Pancreas (tissue), 10 donors: ENCODE measurements around the gene HIVEP2. TPM values are rescaled to one million over a fixed set of nuclear protein-coding genes. Genes with fewer than 3 reads are reported as not detected.

Experiments used
- ATAC-seq, 4 donors: fragments of 200-7000 bp; cut with Tn5 transposase; one replicate each; pipeline versions ENCODE4 v1.8.0 to v1.9.1; 2020; ENCODE audit warnings: mild to moderate bottlenecking in 4 of 4, moderate library complexity in 4 of 4
- DNase-seq, 6 donors: peaks; one replicate each; pipeline ENCODE4 v3.0.0-alpha.2; 2020
- FAIRE-seq: peaks from 2 replicates; lab custom pipeline; 2012; peaks lifted over from hg19 to GRCh38; lab: Jason Lieb, UNC
- H3K27ac ChIP-seq, 4 donors: fragments of 200-600 bp; sonication (generic); 1 replicate in 3 of 4; 2 replicates in 1 of 4; pipeline versions ENCODE4 v1.5.0 to v1.8.0; 2020
- H3K27me3 ChIP-seq, 4 donors: fragments of 200-600 bp; one replicate each; pipeline ENCODE4 v1.8.0; 2021
- H3K36me3 ChIP-seq, 3 donors: fragments of 200-600 bp; sonication (generic) in 1 of 3; one replicate each; pipeline versions ENCODE4 v1.5.0 to v1.8.0; 2020 to 2021
- H3K4me1 ChIP-seq, 3 donors: fragments of 200-600 bp; one replicate each; pipeline ENCODE4 v1.8.0; 2021
- H3K4me3 ChIP-seq, 4 donors: fragments of 200-600 bp; sonication (generic) in 2 of 4; one replicate each; pipeline versions ENCODE4 v1.5.0 to v1.8.0; 2020 to 2021
- H3K9me3 ChIP-seq, 4 donors: fragments of 200-600 bp; one replicate each; pipeline ENCODE4 v1.8.0; 2021
- WGBS, 2 donors: extraction: QIAGEN DNeasy Blood & Tissue Kit; methylation state at CpG; one replicate each; pipeline ENCODE4 v1.1.7; 2013; 5-methylcytosine and 5-hydroxymethylcytosine counted together
- intact Hi-C, 3 donors: fragments of 100-400 bp; cut with DNase I; formaldehyde crosslinking; loops; one replicate each; pipeline versions ENCODE4 v1.11.1 to v1.14.2; 2022
- polyA plus RNA-seq, 2 donors: library from polyadenylated mRNA; stranded (reverse); fragments of 200-250 nt; gene quantifications; one replicate each; pipeline ENCODE4 v1.2.3, GENCODE V29; 2013
- total RNA-seq, 6 donors: library from RNA; stranded (reverse); fragmentation: NEBNext Ultra II Directional in 4 of 6; extraction: Animal tissue kit (Norgen Biotek cat#: 25700) in 4 of 6; gene quantifications; one replicate each; pipeline versions ENCODE4 v1.2.1 to v1.2.4, GENCODE V29; 2021 to 2023
- TF ChIP-seq, protein P1 (sequence below), 4 donors: fragments of 200-600 bp; sonication (generic) in 3 of 4; IDR thresholded peaks; one replicate each; pipeline versions ENCODE4 v1.5.0 to v1.8.0; 2021; ENCODE audit warnings: antibody characterized with exemption in 4 of 4
- donor health status: healthy with polysubstance abuse.
- donor health status: DM: no; HTN: no; CAD: no; lungs with moderate emphysema.
- donor health status: DM: no; HTN: no; CAD: no.
- donor health status: control.
- donor health status: control.
- donor health status: Bipolar disorder and iron deficiency.
- donor health status: DM: yes; HTN: yes; CAD: no.
- donor health status: DM: no; HTN: no; CAD: no.
- donor health status: DM: no; HTN: no; CAD: no.
- donor health status: DM: yes; HTN: yes; CAD: no.

Gene HIVEP2
- total and polyA plus RNA-seq, 8 donors, result 3.8 to 14.0 (median 8.6) TPM

DNA sequence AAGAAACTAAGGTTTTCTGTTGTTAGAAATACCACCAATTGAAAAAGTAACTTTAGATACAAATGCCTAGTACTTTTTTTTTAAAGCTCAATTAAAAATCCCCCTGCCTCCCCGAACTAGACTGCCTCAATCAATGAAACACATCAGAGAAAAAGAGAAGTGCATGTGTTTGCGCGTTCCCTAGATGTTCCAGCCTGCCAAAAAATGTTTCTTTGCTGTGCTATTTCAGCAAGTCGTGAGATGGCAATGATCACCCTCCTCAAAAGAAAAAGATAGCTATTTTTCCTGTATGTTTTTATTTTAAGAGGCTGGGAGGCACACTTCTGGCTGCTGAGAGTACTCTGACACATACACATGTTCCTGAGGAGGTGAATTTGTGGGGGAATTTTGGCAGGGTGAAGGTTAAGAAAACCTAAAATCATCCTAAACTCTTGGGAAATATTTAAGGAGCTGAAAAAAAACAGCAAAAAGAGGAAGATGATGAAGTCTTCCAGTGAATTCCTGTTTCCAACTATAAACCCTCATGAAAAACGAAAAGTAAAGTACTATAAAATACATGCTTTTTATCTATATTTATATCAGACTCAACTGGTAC is 114.8 kb downstream of the HIVEP2 start:
- FAIRE-seq (no peak), DNase-seq (no peak), ATAC-seq (no peak)
- WGBS, 2 donors, result 85 to 90% methylated on average over 5 of the region's 5 CpGs
- H3K27me3 ChIP-seq, result no peaks in the 10 kb centered on the region
- no peaks in the 10 kb centered on the region for H3K9me3 ChIP-seq
- intact Hi-C loops, result no loop called here
- no peaks in the 10 kb centered on the region for H3K36me3 ChIP-seq
- peaks cover 0 to 6% (median 6%) of the 10 kb centered on the region in 3 donors for H3K4me1 ChIP-seq
- no peak overlapping the region for H3K4me3 ChIP-seq
- TF ChIP-seq, protein P1, sequence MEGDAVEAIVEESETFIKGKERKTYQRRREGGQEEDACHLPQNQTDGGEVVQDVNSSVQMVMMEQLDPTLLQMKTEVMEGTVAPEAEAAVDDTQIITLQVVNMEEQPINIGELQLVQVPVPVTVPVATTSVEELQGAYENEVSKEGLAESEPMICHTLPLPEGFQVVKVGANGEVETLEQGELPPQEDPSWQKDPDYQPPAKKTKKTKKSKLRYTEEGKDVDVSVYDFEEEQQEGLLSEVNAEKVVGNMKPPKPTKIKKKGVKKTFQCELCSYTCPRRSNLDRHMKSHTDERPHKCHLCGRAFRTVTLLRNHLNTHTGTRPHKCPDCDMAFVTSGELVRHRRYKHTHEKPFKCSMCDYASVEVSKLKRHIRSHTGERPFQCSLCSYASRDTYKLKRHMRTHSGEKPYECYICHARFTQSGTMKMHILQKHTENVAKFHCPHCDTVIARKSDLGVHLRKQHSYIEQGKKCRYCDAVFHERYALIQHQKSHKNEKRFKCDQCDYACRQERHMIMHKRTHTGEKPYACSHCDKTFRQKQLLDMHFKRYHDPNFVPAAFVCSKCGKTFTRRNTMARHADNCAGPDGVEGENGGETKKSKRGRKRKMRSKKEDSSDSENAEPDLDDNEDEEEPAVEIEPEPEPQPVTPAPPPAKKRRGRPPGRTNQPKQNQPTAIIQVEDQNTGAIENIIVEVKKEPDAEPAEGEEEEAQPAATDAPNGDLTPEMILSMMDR (IDR thresholded peaks at IDR 0.05), result no peak
- H3K27ac ChIP-seq, result no peak overlapping the region

DNA sequence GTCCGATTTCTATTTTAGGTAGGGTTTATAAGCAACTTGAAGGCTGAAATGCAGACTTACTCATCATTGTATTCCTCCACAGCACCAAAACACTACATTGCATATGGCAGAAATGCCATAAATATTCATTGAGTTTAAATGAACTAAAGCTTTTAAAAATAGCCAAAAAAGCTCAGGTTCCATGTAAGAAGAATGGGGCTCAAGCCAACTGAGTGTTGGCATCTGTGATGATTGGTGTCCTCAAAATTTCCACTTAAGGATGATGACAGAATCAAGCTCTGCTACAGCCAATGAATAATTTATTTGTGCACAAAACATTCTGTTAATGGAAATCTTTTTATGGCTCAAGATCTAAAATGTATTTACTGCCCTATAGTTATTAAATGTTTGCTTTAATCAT is 115.4 kb downstream of the HIVEP2 start:
- no peak overlapping the region for H3K4me3 ChIP-seq
- no peak for FAIRE-seq
- 97 to 98% methylated on average over 1 of the region's 1 CpG for WGBS, 2 donors
- DNase-seq, result no peak
- TF ChIP-seq, protein P1 (IDR thresholded peaks at IDR 0.05), result no peak
- no peak for ATAC-seq
- H3K36me3 ChIP-seq, result no peaks in the 10 kb centered on the region
- H3K4me1 ChIP-seq, result peaks cover 0 to 6% (median 6%) of the 10 kb centered on the region in 3 donors
- H3K27me3 ChIP-seq, result no peaks in the 10 kb centered on the region
- no peaks in the 10 kb centered on the region for H3K9me3 ChIP-seq
- no peak overlapping the region for H3K27ac ChIP-seq
- intact Hi-C loops, result no loop called here

DNA sequence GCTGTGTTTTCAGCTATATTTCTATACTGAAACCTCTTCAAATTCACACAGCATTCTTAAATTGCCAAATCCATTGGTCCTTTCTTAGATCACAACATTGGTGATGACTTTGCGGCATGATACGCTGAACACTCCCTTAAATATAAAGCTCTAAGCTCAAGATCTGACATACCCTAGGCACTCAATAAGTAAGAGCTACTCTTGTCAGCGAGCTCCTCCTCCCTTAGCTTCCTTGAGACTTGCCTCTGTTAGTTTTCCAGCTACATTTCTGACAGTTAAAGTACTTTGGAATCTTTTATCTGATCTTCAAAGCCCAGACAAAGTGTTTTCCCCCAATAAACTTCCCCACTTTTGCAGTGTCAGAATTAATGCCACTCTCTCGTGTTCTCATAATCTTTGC is 117.0 kb downstream of the HIVEP2 start:
- H3K27ac ChIP-seq, result no peak overlapping the region
- no peak for FAIRE-seq
- H3K9me3 ChIP-seq, result no peaks in the 10 kb centered on the region
- no peaks in the 10 kb centered on the region for H3K27me3 ChIP-seq
- no peak overlapping the region for H3K4me3 ChIP-seq
- H3K36me3 ChIP-seq, result no peaks in the 10 kb centered on the region
- DNase-seq, result no peak
- TF ChIP-seq, protein P1 (IDR thresholded peaks at IDR 0.05), result no peak
- intact Hi-C loops, result no loop called here
- H3K4me1 ChIP-seq, result no peaks in the 10 kb centered on the region
- no peak for ATAC-seq
- 88 to 95% methylated on average over 4 of the region's 4 CpGs for WGBS, 2 donors

DNA sequence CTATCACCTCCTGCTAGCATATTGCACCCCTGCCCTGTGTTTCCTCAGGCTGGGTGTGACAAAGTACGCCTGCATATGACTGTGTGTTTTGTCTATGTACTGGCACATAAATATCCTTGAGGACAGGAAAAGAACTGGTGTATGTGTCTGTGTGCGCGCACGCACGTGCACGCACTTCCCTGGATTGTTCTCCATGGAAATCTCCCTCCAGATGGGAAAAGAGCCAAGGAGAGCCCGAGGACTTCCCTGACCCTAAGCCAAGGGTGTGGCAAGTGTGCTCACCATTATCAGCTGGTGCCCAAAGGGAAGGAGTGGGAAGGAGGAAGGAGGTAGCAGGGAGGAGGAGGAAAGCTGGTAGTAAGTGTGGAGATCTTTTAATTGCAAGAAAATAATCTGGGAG is 117.6 kb downstream of the HIVEP2 start:
- no peaks in the 10 kb centered on the region for H3K9me3 ChIP-seq
- ATAC-seq (peak in 3 of 4 donors; percentile 16 to 35 (median 20)), FAIRE-seq (no peak), DNase-seq (no peak)
- WGBS, 2 donors, result 67 to 74% methylated on average over 7 of the region's 7 CpGs
- H3K4me3 ChIP-seq, result no peak overlapping the region
- H3K27me3 ChIP-seq, result no peaks in the 10 kb centered on the region
- intact Hi-C loops, result no loop called here
- peaks cover 0 to under 1% (median 0%) of the 10 kb centered on the region in 3 donors for H3K4me1 ChIP-seq
- no peak overlapping the region for H3K27ac ChIP-seq
- no peaks in the 10 kb centered on the region for H3K36me3 ChIP-seq
- TF ChIP-seq, protein P1 (IDR thresholded peaks at IDR 0.05), result no peak

DNA sequence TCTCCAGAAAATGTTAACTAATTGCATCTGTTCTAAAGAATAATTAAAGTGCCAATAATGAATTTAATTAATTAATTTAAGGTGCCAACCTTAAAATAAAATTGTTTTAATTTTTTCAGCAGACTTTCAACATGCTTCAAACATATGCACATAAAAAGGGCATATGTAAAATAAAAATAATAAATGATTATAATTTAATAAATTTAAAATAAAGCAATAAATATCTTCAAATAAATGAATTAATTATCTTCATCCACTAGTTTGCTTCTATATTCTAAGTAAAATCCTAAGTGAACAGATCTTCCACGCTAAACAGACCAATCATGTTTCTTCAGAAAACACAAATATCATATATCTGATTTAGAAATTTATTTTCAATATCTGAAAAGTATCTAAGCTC is 119.2 kb downstream of the HIVEP2 start:
- FAIRE-seq, result peak; percentile 71
- intact Hi-C loops, result no loop called here
- 96 to 98% methylated on average over 1 of the region's 1 CpG for WGBS, 2 donors

More for the DNA sequence above, 119.2 kb downstream of the HIVEP2 start:
- H3K27me3 ChIP-seq, result no peaks in the 10 kb centered on the region
- no peaks in the 10 kb centered on the region for H3K9me3 ChIP-seq
- H3K4me1 ChIP-seq, result peaks cover 4 to 17% (median 11%) of the 10 kb centered on the region in 3 donors
- DNase-seq (no peak), ATAC-seq (no peak)
- H3K27ac ChIP-seq, result no peak overlapping the region
- H3K4me3 ChIP-seq, result no peak overlapping the region
- TF ChIP-seq, protein P1 (IDR thresholded peaks at IDR 0.05), result no peak
- no peaks in the 10 kb centered on the region for H3K36me3 ChIP-seq
